GM19328 (cell line): Measurements from ENCODE around the gene MESP2.

Experiments used
- ATAC-seq: cut with Tn5 transposase; IDR thresholded peaks from one replicate; pipeline ENCODE4 v1.9.1; 2021; ENCODE audit warnings: mild to moderate bottlenecking, moderate library complexity; ENCODE audit not compliant: unreplicated experiment

Gene MESP2

GRCh38 chr15:89776274-89777072 lies at the start of gene MESP2:
Gene MESP2 (plus strand): TSS chr15:89776332. CDS start chr15:89776358, 26 bp downstream.
- ATAC-seq, result no peak

GRCh38 chr15:89728254-89728653 lies 47.9 kb upstream of the MESP2 start:
- ATAC-seq, result no peak

- no peak for ATAC-seq
Measured at GRCh38 chr15:89731275-89731674, 44.9 kb upstream of the MESP2 start.

- ATAC-seq, result no peak
Measured at GRCh38 chr15:89732451-89733172, 43.5 kb upstream of the MESP2 start.

GRCh38 chr15:89735773-89736172 lies 40.4 kb upstream of the MESP2 start:
- no peak for ATAC-seq

GRCh38 chr15:89740137-89740536 lies 36.0 kb upstream of the MESP2 start:
- no peak for ATAC-seq

GRCh38 chr15:89743011-89743410 lies 33.1 kb upstream of the MESP2 start:
- no peak for ATAC-seq

- ATAC-seq, result no peak
Measured at GRCh38 chr15:89743594-89743993, 32.5 kb upstream of the MESP2 start.

GRCh38 chr15:89745131-89745530 lies 31.0 kb upstream of the MESP2 start:
- no peak for ATAC-seq

- ATAC-seq, result no peak
Measured at GRCh38 chr15:89745768-89746167, 30.4 kb upstream of the MESP2 start.

- ATAC-seq, result no peak
Measured at GRCh38 chr15:89746386-89746780, 29.7 kb upstream of the MESP2 start.

- ATAC-seq, result no peak
Measured at GRCh38 chr15:89747708-89748682, 28.1 kb upstream of the MESP2 start.

GRCh38 chr15:89749054-89749453 lies 27.1 kb upstream of the MESP2 start:
- ATAC-seq, result no peak

GRCh38 chr15:89749526-89749925 lies 26.6 kb upstream of the MESP2 start:
- ATAC-seq, result no peak

GRCh38 chr15:89749951-89750559 lies 26.1 kb upstream of the MESP2 start:
- ATAC-seq, result no peak

GRCh38 chr15:89750560-89751542 lies 25.3 kb upstream of the MESP2 start, which contains the start of gene MESP1:
Gene MESP1 (minus strand): TSS chr15:89751249. CDS start chr15:89751231, 18 bp downstream.
- ATAC-seq, result peak; percentile 84

- ATAC-seq, result no peak
Measured at GRCh38 chr15:89751748-89752147, 24.4 kb upstream of the MESP2 start.

GRCh38 chr15:89753855-89754254 lies 22.3 kb upstream of the MESP2 start:
- ATAC-seq, result no peak
